ENCODE results near the gene SOD2. TPM values are rescaled to one million over a fixed set of nuclear protein-coding genes. Genes with fewer than 3 reads are reported as not detected.
"Not testable (repeated sequence)": the region's sequence is repeated elsewhere in the genome, so short reads cannot be mapped to it uniquely, and the experiment has no call there.

Gene SOD2
- total RNA-seq, 2 experiments from 2014 or later = 36.4 to 49.2 TPM

DNA sequence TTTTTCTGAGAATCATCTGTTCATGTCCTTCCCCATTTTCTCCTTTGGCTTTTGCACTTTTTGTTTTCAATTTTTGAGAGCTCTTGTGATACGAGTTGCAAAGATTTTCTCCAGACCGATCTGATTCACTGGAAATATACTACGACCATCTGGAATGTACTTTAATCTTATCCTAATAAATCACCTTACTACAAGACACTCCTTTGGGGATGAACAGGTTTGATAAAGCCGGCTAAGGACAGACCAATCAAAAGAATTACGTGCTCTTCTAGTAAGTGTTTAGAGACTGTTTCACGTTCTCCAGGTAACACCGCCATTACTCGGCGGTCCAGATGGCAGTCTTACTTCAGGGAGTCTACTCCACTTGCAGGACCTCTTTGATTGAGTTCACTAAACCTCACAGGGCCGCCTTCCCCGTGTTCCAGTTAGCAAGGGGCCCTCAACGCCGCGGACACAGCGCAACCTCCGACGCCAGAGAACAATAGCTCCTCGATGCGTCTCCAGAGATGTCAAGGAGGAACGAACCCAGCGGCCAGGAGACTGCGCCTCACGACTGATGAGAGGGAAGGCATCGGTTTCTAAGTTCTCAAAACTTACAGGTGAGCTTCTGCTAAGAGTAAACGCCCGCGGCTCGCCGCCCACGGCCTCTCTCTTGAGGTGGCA, 33.3 kb upstream of the SOD2 start:
- H3K4me3 ChIP-seq (ENCODE audit: low read depth, low read length, poor library complexity, severe bottlenecking) = peak overlapping the region; percentile 91

DNA sequence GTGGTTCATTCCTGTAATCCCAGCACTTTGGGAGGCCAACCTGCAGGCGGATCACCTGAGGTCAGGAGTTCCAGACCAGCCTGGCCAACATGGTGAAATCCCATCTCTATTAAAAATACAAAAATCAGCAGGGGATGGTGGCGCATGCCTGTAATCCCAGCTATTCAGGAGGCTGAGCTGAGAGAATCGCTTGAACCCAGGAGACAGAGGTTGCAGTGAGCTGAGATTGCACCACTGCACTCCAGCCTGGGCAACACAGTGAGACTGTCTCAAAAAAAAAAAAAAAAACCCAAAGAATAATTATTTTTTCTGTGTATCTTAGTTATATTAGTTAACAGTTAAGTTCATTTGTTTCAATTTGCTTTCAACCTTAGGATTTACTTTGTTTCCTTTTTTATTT, 32.2 kb upstream of the SOD2 start:
- H3K27ac ChIP-seq (ENCODE audit: low read depth, low read length, poor library complexity, severe bottlenecking); BruUV-seq (replicated peaks); DNase-seq (ENCODE audit: low spot score); H2AFZ ChIP-seq (ENCODE audit: low read length); H3K9me3 ChIP-seq (ENCODE audit: low read length); H3K9me2 ChIP-seq (ENCODE audit: insufficient read depth, low read length); CTCF ChIA-PET (ENCODE audit: unreplicated experiment): not testable (repeated sequence)
- H3K4me3 ChIP-seq (ENCODE audit: low read depth, low read length, poor library complexity, severe bottlenecking) = peak overlapping the region; percentile 91
- peaks cover 76% of the 10 kb centered on the region for H3K79me2 ChIP-seq (ENCODE audit: insufficient read depth, low read depth, low read length)
- H3K4me1 ChIP-seq (ENCODE audit: insufficient read depth, low read length, poor library complexity, severe bottlenecking) = peaks cover 20% of the 10 kb centered on the region
- H3K36me3 ChIP-seq (ENCODE audit: insufficient read depth, low read length) = peaks cover 51% of the 10 kb centered on the region
- intact Hi-C loops (cut with micrococcal nuclease; ENCODE audit: unreplicated experiment) = loop anchor here (10.0 kb wide), 1 partner anchor 920 kb away; no protein-coding TSS in a partner anchor
- H3K4me2 ChIP-seq (ENCODE audit: low read length) = peak overlapping the region; percentile 95
- H4K20me1 ChIP-seq (ENCODE audit: insufficient read depth, low read length) = peaks cover 25% of the 10 kb centered on the region
- POLR2A ChIA-PET = interaction anchor here (0.6 to 4.9 kb wide), 6 partner anchors 10 to 474 kb away, joined by 3 to 48 read pairs (median 6); partner anchors contain the start of genes MRPL18 and TCP1

More for the DNA sequence above, 33.3 kb upstream of the SOD2 start:
- H2AFZ ChIP-seq (ENCODE audit: low read length) = peak overlapping the region; percentile 80; the same call in 1 of the 2 replicates
- intact Hi-C loops (cut with micrococcal nuclease; ENCODE audit: unreplicated experiment) = loop anchor here (10.0 kb wide), 1 partner anchor 922 kb away; no protein-coding TSS in a partner anchor
- peaks cover 33% of the 10 kb centered on the region; the same call in 1 of the 2 replicates for H4K20me1 ChIP-seq (ENCODE audit: insufficient read depth, low read length)
- DNase-seq (ENCODE audit: low spot score) = no peak
- TF ChIP-seq, protein P1, sequence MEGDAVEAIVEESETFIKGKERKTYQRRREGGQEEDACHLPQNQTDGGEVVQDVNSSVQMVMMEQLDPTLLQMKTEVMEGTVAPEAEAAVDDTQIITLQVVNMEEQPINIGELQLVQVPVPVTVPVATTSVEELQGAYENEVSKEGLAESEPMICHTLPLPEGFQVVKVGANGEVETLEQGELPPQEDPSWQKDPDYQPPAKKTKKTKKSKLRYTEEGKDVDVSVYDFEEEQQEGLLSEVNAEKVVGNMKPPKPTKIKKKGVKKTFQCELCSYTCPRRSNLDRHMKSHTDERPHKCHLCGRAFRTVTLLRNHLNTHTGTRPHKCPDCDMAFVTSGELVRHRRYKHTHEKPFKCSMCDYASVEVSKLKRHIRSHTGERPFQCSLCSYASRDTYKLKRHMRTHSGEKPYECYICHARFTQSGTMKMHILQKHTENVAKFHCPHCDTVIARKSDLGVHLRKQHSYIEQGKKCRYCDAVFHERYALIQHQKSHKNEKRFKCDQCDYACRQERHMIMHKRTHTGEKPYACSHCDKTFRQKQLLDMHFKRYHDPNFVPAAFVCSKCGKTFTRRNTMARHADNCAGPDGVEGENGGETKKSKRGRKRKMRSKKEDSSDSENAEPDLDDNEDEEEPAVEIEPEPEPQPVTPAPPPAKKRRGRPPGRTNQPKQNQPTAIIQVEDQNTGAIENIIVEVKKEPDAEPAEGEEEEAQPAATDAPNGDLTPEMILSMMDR (conservative IDR thresholded peaks at IDR 0.05; ENCODE audit: low read length) = no peak
- TF ChIP-seq EZH2phosphoT487 (IDR thresholded peaks at IDR 0.05; ENCODE audit: borderline replicate concordance, low read depth, low read length) = no peak
- H3K4me2 ChIP-seq (ENCODE audit: low read length) = peak overlapping the region; percentile 95
- POLR2A ChIA-PET = interaction anchor here (0.6 to 4.9 kb wide), 21 partner anchors 9 to 685 kb away, joined by 3 to 48 read pairs (median 5); partner anchors contain the start of genes ACAT2, MRPL18, SOD2 and TCP1
- H3K9me2 ChIP-seq (ENCODE audit: insufficient read depth, low read length) = no peaks in the 10 kb centered on the region
- H3K9me3 ChIP-seq (ENCODE audit: low read length) = no peaks in the 10 kb centered on the region
- H3K27ac ChIP-seq (ENCODE audit: low read depth, low read length, poor library complexity, severe bottlenecking) = peak overlapping the region; percentile 89
- TSS peak; percentile 88 for BruUV-seq (replicated peaks)
- peaks cover 31% of the 10 kb centered on the region for H3K4me1 ChIP-seq (ENCODE audit: insufficient read depth, low read length, poor library complexity, severe bottlenecking)
- peaks cover 88% of the 10 kb centered on the region for H3K79me2 ChIP-seq (ENCODE audit: insufficient read depth, low read depth, low read length)
- CTCF ChIA-PET (ENCODE audit: unreplicated experiment) = interaction anchor here (0.6 to 1.0 kb wide), 3 partner anchors 11 to 59 kb away, joined by 5 to 7 read pairs (median 6); no protein-coding TSS in a partner anchor
- peaks cover 63% of the 10 kb centered on the region for H3K36me3 ChIP-seq (ENCODE audit: insufficient read depth, low read length)

DNA sequence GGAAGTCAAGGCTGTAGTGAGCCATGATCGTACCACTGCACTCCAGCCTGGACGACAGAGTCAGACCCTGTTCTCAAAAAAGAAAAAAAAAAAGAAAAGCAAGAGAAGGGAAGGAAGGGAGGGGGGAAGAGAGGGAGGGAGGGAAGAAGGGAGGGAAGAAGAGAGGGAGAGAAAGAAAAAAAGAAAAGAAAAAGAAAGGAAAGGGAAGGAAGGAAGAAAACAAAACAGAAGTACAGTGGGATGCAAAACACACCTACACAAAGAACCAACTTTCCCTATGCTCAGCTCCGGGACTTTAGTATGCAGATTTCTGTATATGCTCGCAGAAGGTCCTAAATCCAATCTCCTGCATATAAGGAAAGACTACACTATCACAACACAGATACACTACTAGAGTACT, 31.7 kb upstream of the SOD2 start:
- no peak overlapping the region for H3K27ac ChIP-seq (ENCODE audit: low read depth, low read length, poor library complexity, severe bottlenecking)
- intact Hi-C loops (cut with micrococcal nuclease; ENCODE audit: unreplicated experiment) = loop anchor here (10.0 kb wide), 1 partner anchor 920 kb away; no protein-coding TSS in a partner anchor
- H3K9me3 ChIP-seq (ENCODE audit: low read length) = no peaks in the 10 kb centered on the region
- peaks cover 46% of the 10 kb centered on the region for H3K36me3 ChIP-seq (ENCODE audit: insufficient read depth, low read length)
- no peaks in the 10 kb centered on the region for H3K9me2 ChIP-seq (ENCODE audit: insufficient read depth, low read length)
- no peak overlapping the region for H2AFZ ChIP-seq (ENCODE audit: low read length)
- BruUV-seq (replicated peaks) = no TSS peak
- DNase-seq (ENCODE audit: low spot score) = no peak
- H3K4me1 ChIP-seq (ENCODE audit: insufficient read depth, low read length, poor library complexity, severe bottlenecking) = peaks cover 15% of the 10 kb centered on the region
- no peak for TF ChIP-seq EZH2phosphoT487 (IDR thresholded peaks at IDR 0.05; ENCODE audit: borderline replicate concordance, low read depth, low read length)
- TF ChIP-seq, protein P1 (conservative IDR thresholded peaks at IDR 0.05; ENCODE audit: low read length) = no peak
- peaks cover 72% of the 10 kb centered on the region for H3K79me2 ChIP-seq (ENCODE audit: insufficient read depth, low read depth, low read length)
- POLR2A ChIA-PET = interaction anchor here (0.6 to 1.8 kb wide), 8 partner anchors 10 to 781 kb away, joined by 3 to 8 read pairs (median 5); partner anchors contain the start of genes ACAT2, MRPL18 and TCP1
- CTCF ChIA-PET (ENCODE audit: unreplicated experiment) = no interaction called here
- H4K20me1 ChIP-seq (ENCODE audit: insufficient read depth, low read length) = peaks cover 21% of the 10 kb centered on the region
- peak overlapping the region; percentile 91 for H3K4me3 ChIP-seq (ENCODE audit: low read depth, low read length, poor library complexity, severe bottlenecking)
- peak overlapping the region; percentile 95 for H3K4me2 ChIP-seq (ENCODE audit: low read length)

Measured in OCI-LY7 (cell line).